Renal pelvis (tissue), 4 donors: ENCODE results near the gene SSBP2. TPM values are rescaled to one million over a fixed set of nuclear protein-coding genes. Genes with fewer than 3 reads are reported as not detected.
A peak's percentile ranks its signal among the peaks of the same experiment; 100 is the strongest.
"Not testable (repeated sequence)": the region's sequence is repeated elsewhere in the genome, so short reads cannot be mapped to it uniquely, and the experiment has no call there.

Experiments
- DNase-seq: peaks from one replicate; pipeline ENCODE4 v3.0.0-alpha.2; 2013
- polyA plus RNA-seq, 3 donors: library from polyadenylated mRNA; unstranded; fragments of 120-200 nt; gene quantifications; one replicate each; pipeline ENCODE4 v1.2.1, GENCODE V29; 2013; ENCODE audit not compliant: insufficient read length in 3 of 3

Gene SSBP2
- polyA plus RNA-seq, 3 donors: 80.7 to 85.0 (median 82.9) TPM

DNA sequence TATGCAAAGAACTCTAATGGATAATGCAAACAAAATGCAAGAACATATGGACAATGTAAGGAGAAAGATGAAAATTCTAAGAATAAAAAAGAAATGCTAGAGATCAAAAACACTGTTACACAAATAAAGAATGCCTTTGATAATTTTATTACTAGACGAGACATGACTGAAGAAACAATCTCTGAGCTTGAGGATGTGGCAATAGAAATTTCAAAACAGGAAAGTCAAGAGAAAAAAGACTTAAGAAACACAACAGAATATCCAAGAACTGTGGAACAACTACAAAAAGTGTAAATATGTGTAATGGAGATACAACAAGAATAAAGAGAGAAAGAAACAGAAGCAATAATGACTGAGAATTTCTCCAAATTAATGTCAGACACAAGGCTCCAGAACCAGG lies 216.5 kb downstream of the SSBP2 start:
- DNase-seq: no peak

DNA sequence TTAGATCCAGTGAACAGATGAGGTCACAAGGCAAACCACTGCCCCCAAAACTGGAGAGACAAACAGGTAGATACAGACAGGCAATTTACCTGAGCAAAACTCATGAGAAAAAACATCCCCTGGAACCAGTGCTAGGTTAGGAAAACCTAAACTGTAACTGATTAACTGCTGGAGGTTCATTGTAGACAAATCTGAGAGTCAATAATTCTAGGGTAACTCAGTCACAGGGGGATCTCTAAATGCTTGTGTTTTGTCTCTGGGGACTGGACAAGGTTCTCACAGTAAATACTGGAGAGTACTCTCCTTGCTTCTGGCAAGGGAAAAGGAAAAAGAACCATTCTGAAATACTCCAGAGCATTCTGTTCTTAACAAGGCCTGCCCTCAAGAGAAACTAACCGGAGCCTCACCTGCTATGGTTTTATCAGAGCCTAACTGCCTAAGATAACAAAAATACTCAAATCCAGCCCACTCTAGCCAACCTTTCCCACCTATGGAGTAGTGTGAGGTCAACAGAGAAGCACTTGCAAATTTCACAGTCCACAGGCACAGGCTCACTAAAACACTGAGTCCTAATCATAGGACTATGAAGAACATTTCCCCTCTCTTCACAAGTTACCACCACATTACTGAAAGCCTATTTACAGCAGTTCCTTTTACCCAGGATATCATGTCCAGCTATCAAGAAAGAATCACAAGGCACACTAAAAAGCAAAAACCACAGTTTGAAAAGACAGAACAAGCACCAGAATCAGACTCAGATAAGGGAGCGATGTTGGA lies 217.1 kb downstream of the SSBP2 start:
- DNase-seq: no peak

DNA sequence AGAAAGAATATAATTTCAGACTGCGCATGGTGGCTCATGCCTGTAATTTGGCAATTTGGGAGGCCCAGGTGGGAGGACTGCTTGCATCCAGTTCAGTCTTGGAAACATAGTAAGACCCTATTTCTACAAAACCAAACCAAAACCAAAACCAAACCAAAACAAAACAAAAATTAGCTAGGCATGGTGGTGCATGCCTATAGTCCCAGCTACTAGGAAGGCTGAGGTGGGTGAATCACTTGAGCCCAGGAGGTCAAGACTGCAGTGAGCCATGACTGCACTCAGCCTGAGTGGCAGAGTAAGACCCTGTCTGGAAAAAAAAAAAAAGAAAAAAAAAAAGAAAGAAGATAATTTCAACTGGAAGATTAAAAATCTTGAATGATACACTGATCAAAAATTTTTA lies 220.0 kb downstream of the SSBP2 start:
- DNase-seq: no peak

DNA sequence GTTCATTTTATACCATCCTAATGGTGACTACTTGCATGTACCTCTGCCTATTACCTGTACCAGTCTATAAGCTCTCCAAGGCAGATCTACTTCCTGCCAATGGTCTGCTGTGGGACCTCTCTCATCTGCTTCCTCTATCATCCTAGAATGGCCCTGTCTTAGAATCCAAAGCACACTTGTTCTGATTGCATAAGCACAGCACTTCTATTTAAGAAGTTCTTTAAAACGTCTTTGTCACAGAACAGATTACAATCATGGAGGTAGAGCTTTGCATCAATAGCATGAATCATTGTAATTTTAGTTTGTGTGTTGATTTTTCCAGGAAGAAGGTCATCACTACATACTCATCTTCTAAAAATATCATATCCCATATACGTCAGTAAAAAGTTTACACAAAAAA lies 225.2 kb downstream of the SSBP2 start:
- DNase-seq: no peak

DNA sequence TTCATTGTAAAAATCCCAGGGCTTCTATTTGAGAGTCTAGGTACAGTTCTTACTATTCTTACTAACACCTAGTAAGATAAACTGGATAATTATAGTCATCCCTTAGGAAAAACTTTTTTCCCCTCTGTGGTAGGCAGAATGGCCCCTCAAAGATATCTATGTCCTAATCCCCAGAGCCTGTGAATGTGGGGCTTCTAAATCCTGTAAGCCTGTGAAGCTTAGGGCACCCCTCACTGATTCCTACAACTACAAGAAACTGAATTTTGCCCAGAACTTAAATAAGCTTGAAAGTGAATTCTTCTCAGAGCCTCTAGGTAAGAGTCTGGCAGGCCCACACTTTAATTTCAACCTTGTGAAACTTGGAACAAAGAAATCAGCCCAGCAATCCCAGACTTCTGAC lies 226.9 kb downstream of the SSBP2 start:
- no peak for DNase-seq

- no peak for DNase-seq
Observed at GRCh38 chr5:81522571-81522970, 228.3 kb downstream of the SSBP2 start.

GRCh38 chr5:81520769-81521168 lies 230.1 kb downstream of the SSBP2 start:
- no peak for DNase-seq

DNA sequence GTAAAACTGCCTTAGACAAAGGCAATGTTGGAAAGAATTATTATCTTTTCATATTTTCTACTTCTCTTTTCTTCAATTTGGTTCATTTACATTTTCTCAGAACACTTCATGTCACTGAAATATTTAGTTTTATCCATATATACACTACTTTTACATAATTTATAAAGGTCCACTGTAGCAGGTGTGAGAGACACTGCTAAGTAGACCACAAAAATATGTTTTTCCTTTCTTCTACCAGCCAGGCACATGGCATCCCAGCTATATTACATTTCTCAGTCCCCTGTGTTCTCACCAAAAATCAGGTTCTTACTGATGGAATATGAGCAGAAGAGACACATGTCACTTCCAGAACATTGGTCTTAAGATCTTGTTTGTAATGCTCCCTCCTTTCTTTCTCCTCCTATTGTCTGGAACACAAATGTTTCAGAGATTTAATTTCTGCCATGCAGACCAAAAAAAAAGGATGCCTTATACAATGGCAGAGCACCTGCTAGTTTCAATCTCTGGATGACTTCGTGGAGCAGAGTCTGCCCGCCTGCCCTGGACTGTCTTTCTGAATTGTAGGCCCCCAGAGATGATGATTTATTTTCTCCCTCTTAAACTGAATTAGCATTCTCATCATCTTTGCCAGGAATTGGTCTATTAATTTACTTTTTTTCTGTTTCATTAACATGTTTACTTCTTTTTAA lies 231.5 kb downstream of the SSBP2 start:
- no peak for DNase-seq

DNA sequence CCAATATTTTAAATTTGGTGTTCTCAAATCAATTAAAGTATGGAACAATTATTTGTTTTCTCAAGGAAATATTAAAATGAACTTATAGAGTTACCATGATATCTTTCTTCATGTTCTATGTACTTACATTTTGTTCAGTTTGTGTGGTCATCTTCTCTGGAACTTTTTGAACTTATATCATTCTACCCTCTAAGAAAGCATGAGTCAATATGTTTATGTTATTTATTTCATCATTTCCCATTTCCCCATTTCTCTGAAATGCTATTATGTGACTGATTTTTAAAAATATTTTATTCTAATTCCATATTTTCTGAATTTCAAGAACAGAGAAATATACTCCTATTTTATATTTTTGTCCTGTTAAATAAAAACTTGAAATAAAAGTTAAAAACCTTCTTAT lies 233.4 kb downstream of the SSBP2 start:
- no peak for DNase-seq

DNA sequence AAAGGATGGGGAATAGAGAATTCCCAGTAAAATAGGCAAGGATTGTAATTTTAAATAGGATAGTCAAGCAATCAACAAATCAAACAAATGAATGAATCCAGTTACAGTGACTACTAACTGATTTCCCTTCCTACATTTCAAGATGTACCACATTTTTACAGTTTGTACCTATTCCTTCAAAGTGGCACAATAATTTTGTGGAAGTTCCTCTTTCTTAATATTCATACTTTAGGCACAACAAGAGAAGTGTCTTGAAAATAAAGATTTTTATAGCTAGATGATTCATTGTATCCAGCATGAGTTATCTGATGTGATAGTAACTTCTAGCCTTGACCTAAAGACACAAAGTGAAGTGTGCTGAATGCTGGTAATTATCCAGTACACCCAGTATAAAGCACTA lies 234.8 kb downstream of the SSBP2 start:
- DNase-seq: no peak

DNA sequence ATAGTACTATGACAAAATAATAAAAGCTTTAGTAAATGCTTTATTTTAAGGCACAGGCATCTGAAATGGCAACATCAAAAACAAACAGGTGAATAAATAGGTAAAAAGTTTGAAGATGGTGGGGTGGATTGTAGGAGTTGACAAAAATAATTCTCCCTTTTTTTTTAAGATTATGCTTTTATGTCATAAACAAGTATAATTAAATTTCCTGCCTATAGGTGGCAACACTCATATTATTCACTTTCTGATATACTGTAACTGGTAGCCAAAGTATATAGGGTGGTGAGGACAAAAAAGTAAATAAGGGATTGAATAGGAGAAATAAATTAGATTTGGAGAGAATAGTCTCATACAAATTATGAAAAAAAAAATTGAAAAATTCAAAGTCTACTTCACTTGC lies 236.9 kb downstream of the SSBP2 start:
- no peak for DNase-seq

- no peak for DNase-seq
Observed at GRCh38 chr5:81513473-81513872, 237.4 kb downstream of the SSBP2 start.

DNA sequence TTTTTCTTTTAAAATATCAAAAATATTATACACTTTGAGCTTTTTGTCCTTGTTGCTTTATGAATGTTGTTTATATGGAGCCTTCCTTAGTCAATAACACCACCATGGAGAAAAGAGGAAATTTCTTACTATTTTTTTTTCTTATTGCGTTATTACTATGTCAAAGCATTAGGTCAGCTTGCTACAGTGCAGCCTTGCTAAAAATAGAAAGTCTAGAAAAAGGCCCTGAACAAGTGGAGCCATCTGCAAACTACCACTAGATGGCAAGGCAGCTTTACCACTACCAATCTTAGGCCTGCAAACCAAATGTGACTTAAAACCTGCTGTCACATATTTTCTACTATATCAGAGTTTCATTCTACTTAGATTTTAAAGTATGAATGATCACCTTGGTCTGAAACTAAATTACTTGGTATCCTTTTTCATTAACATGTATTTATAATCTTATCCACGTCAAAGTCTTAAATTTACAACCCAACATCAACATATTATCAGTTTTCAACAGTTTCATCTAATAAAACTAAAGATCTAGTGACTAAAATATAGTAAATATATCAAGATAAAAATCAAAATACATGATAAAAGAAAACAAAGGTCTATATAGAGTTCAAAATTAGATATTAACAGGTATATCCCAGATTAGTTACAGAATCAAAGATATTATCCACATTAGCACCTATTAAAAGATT lies 243.9 kb downstream of the SSBP2 start:
- peak; percentile 81 for DNase-seq

DNA sequence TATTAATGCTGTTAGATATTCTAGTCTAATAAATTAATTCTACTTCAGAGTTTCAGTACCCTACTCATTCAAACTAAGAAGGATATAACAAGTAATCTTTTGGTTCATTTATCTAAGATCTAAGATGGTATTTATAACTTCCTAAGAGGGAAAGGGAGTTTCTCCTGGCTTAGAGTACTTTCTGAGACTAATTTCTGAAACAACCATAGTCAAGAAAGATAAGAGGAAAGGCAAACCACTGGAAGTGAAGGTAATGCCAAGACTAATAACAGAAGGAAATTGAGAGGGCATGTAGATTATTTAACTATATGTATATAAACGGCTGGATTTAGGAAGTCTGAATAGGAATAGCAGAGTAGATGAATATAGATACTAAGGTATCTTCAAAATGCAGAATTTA lies 244.5 kb downstream of the SSBP2 start:
- DNase-seq: no peak

DNA sequence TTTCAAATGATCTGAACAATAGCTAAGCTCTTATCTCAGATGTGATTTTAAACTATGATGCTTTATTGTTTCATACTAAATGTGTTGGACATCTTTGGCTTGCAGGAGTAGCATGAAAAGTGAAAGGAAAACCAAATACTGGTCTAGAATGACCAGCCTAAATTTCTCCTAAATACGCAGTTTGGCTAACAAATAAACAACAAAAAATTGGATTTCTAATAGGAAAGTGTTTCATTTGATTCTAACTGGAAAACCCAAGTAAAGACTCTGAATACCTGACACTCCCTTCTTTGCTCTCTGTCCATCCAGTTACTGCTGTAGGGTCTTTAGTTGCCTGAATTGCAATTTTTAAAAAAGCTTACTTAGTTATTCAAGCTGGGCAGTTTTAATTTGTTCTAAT lies 245.2 kb downstream of the SSBP2 start:
- DNase-seq: no peak

- not testable (repeated sequence) for DNase-seq
Observed at GRCh38 chr5:81503602-81504001, 247.3 kb downstream of the SSBP2 start.

- no peak for DNase-seq
Observed at GRCh38 chr5:81495286-81495685, 255.6 kb downstream of the SSBP2 start.

GRCh38 chr5:81488862-81489261 lies 262.0 kb downstream of the SSBP2 start:
- DNase-seq: no peak

GRCh38 chr5:81486711-81487110 lies 264.2 kb downstream of the SSBP2 start:
- no peak for DNase-seq

- no peak for DNase-seq
Observed at GRCh38 chr5:81482595-81482994, 268.3 kb downstream of the SSBP2 start.

DNA sequence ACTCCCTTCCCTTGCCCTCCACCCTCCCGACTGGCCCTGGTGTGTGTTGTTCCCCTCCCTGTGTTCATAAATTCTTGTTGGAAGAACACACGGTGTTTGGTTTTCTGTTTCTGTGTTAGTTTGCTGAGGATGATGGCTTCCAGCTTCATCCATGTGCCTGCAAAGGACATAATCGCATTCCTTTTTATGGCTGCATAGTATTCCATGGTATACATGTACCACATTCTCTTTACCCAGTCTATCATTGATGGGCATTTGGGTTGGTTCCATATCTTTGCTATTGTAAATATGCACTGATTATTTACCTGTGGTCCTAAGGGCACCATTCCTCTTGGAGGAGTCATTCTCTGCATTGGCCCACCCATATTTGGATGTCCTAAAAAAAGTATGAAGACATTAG lies 277.5 kb downstream of the SSBP2 start:
- not testable (repeated sequence) for DNase-seq

- no peak for DNase-seq
Observed at GRCh38 chr5:81469676-81470075, 281.2 kb downstream of the SSBP2 start.

DNA sequence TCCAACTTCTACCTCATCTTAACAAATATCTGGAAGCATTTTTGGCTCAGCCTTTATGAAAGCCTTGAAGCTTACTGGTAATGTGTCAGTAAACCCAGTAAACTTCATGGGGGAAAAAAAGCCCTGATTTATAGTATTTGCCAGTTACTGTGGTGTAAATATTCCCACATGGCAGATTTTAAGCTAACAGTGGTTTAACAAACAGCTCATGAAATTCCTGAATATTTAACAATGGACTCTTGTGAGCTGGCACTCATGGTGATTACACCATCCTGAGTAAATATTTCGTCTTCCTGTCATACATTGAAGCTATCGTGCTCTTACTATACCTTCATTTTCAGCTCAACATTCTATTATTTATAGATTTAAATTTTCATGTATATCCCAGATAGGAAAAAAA lies 300.0 kb downstream of the SSBP2 start:
- DNase-seq: no peak
